Measurements from ENCODE around the gene CDH23.

CDH23 gene

GRCh38 chr10:71390461-71390835, 6.3 kb upstream of the CDH23 start:
- no peak overlapping the region for H3K9ac ChIP-seq (ENCODE audit: low read length)
- no peak overlapping the region for H2AFZ ChIP-seq (ENCODE audit: low read length)
- no peaks in the 10 kb centered on the region for H3K9me2 ChIP-seq (replicated peaks; ENCODE audit: insufficient read depth, low read length)
- no peak for DNase-seq
- H3K79me2 ChIP-seq (ENCODE audit: low read length), result no peaks in the 10 kb centered on the region
- H3K4me3 ChIP-seq (ENCODE audit: low read length), result no peak overlapping the region
- H3K36me3 ChIP-seq (replicated peaks; ENCODE audit: insufficient read depth, low read length), result no peaks in the 10 kb centered on the region
- no peaks in the 10 kb centered on the region for H4K20me1 ChIP-seq (ENCODE audit: insufficient read depth, low read length)
- TF ChIP-seq EZH2phosphoT487 (IDR thresholded peaks at IDR 0.05; ENCODE audit: low read length) (no peak), EZH2 (optimal IDR thresholded peaks at IDR 0.05; ENCODE audit: low read depth, low read length) (no peak)
- TF ChIP-seq, protein P1, sequence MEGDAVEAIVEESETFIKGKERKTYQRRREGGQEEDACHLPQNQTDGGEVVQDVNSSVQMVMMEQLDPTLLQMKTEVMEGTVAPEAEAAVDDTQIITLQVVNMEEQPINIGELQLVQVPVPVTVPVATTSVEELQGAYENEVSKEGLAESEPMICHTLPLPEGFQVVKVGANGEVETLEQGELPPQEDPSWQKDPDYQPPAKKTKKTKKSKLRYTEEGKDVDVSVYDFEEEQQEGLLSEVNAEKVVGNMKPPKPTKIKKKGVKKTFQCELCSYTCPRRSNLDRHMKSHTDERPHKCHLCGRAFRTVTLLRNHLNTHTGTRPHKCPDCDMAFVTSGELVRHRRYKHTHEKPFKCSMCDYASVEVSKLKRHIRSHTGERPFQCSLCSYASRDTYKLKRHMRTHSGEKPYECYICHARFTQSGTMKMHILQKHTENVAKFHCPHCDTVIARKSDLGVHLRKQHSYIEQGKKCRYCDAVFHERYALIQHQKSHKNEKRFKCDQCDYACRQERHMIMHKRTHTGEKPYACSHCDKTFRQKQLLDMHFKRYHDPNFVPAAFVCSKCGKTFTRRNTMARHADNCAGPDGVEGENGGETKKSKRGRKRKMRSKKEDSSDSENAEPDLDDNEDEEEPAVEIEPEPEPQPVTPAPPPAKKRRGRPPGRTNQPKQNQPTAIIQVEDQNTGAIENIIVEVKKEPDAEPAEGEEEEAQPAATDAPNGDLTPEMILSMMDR (IDR thresholded peaks at IDR 0.05; ENCODE audit: low read length), result no peak
- H3K27ac ChIP-seq (ENCODE audit: low read length), result no peak overlapping the region
- H3K4me2 ChIP-seq (ENCODE audit: low read depth, low read length), result no peak overlapping the region
- peaks cover 76% of the 10 kb centered on the region for H3K27me3 ChIP-seq (replicated peaks; ENCODE audit: insufficient read depth, low read length)
- no peaks in the 10 kb centered on the region for H3K9me3 ChIP-seq (replicated peaks; ENCODE audit: insufficient read depth, low read length)
- H3F3A ChIP-seq (ENCODE audit: insufficient read depth, low read length), result no peaks in the 10 kb centered on the region
- H3K4me1 ChIP-seq (ENCODE audit: low read length), result no peaks in the 10 kb centered on the region

DNA sequence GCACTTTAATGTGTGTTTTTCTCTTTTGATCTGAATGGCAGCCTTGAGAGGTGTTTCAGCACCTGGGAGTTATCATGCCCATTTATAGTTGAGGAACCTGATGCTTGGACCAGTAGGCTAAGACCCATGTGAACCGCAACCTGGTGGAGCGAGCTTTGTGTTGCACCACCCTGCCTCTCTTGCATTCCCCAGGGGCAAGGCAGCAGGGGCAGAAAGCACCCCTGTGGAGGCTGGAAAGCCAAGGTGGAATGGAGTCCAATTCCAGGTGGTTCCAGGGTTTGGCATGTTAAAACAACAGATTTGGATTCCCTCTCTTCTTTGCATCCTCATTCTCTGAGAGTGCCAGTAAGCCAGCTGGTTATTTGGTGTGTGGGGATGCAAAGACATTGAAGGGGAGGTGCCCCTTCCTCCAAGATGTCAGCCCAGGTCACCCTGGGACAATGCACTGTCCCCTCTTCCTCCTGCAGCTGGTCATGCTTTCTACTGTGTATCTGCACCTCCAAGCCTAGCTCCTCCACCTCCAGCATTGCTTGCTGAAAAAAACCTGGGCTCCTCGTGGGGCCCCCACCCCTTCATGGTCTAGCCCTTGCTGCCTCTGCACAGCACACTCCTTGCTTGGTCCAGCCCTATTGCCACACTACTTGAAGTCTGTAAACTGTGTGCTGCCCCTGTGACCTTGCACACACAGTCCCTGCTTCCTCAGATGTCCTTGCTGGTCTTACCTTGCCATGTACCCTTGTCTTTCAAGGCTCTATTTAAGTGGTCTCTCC, 5.6 kb upstream of the CDH23 start:
- Histone ChIP-seq H3F3A (ENCODE audit: insufficient read depth, low read length) (no peaks in the 10 kb centered on the region), H3K27ac (ENCODE audit: low read length) (no peak overlapping the region), H3K9me3 (replicated peaks; ENCODE audit: insufficient read depth, low read length) (no peaks in the 10 kb centered on the region), H3K9me2 (replicated peaks; ENCODE audit: insufficient read depth, low read length) (no peaks in the 10 kb centered on the region), H2AFZ (ENCODE audit: low read length) (no peak overlapping the region), H3K4me2 (ENCODE audit: low read depth, low read length) (no peak overlapping the region), H3K9ac (ENCODE audit: low read length) (no peak overlapping the region), H3K4me1 (ENCODE audit: low read length) (no peaks in the 10 kb centered on the region), H3K36me3 (replicated peaks; ENCODE audit: insufficient read depth, low read length) (no peaks in the 10 kb centered on the region), H3K79me2 (ENCODE audit: low read length) (no peaks in the 10 kb centered on the region), H3K4me3 (ENCODE audit: low read length) (no peak overlapping the region), H4K20me1 (ENCODE audit: insufficient read depth, low read length) (no peaks in the 10 kb centered on the region), H3K27me3 (replicated peaks; ENCODE audit: insufficient read depth, low read length) (peaks cover 83% of the 10 kb centered on the region)
- no peak for DNase-seq
- TF ChIP-seq, protein P1 (IDR thresholded peaks at IDR 0.05; ENCODE audit: low read length), result no peak
- no peak for TF ChIP-seq EZH2phosphoT487 (IDR thresholded peaks at IDR 0.05; ENCODE audit: low read length)
- TF ChIP-seq EZH2 (optimal IDR thresholded peaks at IDR 0.05; ENCODE audit: low read depth, low read length), result no peak

DNA sequence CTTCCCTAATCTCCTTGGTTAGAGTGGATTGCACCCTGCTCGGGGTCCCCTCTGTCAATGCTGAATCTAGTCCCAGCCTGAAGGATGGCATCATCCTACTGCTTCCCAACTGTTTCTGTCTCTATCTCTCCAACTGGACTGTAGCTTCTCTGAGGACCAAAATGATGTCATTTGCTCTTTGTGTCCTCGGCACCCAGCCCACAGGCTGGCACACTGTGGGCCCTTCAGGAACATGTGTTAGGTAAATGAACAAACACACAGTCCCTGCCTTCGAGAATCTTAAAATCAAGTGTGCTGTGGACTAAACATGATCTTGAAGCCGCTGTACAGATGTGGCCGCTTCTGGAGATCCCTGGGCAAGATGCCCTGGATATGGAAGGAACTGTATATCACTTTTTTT, 5.0 kb upstream of the CDH23 start:
- Histone ChIP-seq H3K9me3 (replicated peaks; ENCODE audit: insufficient read depth, low read length) (no peaks in the 10 kb centered on the region), H3K4me1 (ENCODE audit: low read length) (no peaks in the 10 kb centered on the region), H3K4me3 (ENCODE audit: low read length) (no peak overlapping the region), H3K36me3 (replicated peaks; ENCODE audit: insufficient read depth, low read length) (no peaks in the 10 kb centered on the region), H3K27me3 (replicated peaks; ENCODE audit: insufficient read depth, low read length) (peaks cover 86% of the 10 kb centered on the region), H3K9me2 (replicated peaks; ENCODE audit: insufficient read depth, low read length) (no peaks in the 10 kb centered on the region), H4K20me1 (ENCODE audit: insufficient read depth, low read length) (no peaks in the 10 kb centered on the region), H3K79me2 (ENCODE audit: low read length) (no peaks in the 10 kb centered on the region), H3K4me2 (ENCODE audit: low read depth, low read length) (no peak overlapping the region), H3K9ac (ENCODE audit: low read length) (no peak overlapping the region), H3K27ac (ENCODE audit: low read length) (no peak overlapping the region), H2AFZ (ENCODE audit: low read length) (no peak overlapping the region), H3F3A (ENCODE audit: insufficient read depth, low read length) (no peaks in the 10 kb centered on the region)
- DNase-seq, result no peak
- TF ChIP-seq EZH2 (optimal IDR thresholded peaks at IDR 0.05; ENCODE audit: low read depth, low read length), result no peak
- no peak for TF ChIP-seq EZH2phosphoT487 (IDR thresholded peaks at IDR 0.05; ENCODE audit: low read length)
- TF ChIP-seq, protein P1 (IDR thresholded peaks at IDR 0.05; ENCODE audit: low read length), result no peak

All from MM.1S (cell line).